HCEC 1CT (cell line): Measurements from ENCODE around the gene GGTLC2.
"Not testable (repeated sequence)": the region's sequence is repeated elsewhere in the genome, so short reads cannot be mapped to it uniquely, and the experiment has no call there.

Experiments
- DNase-seq: peaks from one replicate; pipeline ENCODE4 v3.0.0-alpha.2; 2017

Gene GGTLC2

DNA sequence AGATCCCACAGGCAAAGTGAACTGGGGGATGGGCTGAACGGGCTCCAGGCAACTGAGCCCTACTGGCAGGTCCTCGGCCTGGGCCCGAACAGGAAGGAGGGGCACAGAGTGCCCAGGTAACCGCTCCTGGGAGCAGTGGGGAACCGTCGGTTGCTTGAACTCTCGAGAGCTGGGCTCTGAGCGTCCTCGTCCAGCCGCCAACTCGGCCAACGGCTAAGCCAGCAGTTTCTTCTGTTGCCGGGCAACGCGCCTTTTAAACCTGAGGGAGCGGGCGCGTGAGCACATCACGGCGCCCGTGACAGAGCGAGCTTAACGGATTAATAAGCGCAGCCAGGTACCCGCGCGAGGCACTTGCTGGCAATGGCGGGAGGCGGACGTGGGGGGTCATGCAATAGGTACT lies at the start of gene GGTLC2:
Gene GGTLC2, plus strand, starts transcription at position 301 of the 400 bp plus-strand sequence. CDS start 1,732 bp downstream, outside the sequence.
- not testable (repeated sequence) for DNase-seq

DNA sequence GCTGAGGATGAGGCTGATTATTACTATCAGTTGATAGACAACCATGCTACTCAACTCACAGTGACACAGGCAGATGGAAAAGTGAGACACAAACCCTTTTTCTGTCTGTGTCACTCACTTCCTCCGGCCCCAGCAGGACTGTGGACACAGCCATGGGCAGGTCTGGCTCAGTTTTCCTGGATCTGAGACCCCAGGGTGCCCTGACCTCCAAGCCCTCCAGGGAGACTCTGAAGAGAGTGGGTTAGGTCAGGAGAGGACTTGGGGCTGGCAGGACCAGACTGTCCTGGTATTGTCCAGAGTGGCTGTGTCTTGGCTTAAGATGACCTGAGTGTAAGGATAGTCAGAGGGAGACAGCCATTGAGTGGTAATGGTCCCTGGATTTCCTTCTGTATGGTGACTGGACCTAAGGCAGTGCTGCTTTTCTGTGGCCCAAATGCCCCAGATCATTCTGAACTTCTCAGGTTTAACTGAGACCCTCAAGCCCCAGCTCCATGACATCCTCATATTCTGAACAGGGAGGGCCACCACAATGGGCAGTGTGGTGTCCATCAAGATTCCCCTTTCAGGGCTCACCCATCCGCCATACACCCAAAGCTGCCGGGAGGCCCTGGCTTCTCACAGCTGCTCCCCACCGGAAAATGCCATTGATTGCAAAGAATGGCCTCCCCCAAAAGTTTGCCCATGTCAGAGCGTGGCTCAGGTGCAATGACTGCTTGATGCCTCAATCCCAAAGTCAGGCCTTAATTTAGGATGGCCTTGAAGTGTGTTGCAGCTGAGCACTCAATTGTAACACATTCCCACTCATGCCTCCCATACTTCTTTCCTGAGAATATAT lies 49.2 kb upstream of the GGTLC2 start:
- no peak for DNase-seq

DNA sequence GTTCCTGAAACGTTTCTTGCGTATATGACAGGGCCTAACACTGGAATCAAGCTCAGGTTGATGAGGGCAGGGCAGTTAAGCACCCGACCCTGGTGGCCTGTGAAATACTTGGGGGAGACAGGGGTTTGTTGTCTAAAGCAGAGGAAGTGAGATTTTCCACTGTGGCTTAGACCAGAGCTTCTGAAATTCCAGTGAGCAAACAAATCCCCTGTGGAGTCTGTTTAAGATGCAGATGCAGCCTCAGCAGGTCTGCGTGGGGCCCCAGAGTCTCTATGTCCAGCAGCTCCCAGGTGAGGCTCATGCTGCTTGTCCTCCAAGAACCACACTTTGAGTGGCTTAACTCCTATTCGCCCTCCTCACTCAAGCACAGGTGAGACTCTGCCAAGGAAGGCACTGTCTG lies 46.3 kb upstream of the GGTLC2 start:
- no peak for DNase-seq

DNA sequence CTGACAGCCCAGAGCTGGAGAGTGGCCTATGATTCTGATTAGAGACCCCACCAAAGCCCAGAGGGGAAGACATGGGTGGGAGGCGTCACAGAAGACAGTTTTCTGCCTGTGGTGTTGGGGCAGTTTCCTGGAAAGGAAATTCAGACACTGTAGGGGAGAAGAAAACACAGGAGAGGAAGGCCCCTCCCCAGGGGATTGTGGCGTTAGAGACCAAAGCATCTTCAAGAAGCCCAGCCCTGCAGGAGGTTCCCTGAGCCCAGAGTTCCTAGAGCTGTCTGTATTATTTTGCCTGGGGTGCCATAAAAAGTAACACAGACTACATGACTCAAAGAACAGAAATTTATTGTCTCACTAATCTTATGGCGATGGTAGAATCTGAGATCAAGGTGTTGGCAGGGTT lies 45.2 kb upstream of the GGTLC2 start:
- DNase-seq: no peak

DNA sequence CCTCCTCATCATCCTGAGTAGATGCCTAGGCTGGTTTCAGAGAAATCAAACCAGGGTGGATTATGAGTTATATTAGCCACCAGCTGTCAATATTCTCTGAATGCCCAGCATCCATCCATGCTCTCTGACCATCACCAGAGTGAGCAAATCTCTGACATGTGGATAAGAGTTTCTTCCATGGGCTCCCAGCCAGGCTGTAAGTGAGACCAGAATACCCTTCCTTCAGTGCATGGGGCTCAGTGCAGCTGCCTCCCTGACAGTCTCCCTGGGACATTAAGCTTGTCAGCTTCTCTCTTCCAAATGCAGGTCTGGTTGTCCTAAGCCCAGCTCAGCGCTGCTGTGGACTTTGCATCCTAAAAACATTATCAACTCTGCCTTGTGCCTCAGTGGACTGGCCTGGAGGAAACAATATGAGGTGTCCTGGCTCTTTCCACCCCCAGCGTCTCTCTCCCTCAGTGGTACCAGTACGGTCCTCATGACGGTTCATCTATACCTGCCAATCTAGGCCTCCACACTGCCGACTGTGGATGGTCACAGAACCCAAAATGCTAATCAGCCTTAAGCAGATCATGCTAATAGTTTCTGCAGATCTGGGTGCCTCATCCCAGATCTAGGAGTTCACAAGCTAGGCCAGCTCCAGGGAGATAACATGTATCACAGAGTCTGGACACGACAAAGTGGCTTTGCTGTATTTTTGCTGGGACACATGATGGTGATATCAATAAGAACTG lies 43.7 kb upstream of the GGTLC2 start:
- DNase-seq: no peak

DNA sequence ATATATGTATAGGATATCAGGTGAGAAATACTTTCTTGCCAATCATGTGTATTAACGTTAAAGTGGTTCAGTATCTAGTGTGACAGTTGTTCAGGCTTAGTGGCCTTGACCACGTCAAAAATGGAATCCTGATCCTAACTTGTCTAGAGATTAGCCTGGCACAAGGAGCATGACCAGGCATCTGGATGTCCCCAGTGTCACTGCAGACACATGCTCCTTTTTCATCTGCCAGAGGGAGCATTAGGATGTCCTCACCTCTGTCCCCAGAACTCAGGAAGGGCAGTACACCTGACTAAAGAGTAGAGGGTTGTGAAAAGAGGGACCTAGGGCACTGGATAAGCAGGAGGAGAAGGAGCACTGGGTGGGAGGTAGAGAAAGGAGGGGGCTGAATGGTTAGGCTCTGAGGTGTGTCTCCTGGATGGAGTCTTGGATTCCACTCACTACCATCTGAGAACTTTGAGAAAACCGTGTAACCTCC lies 40.9 kb upstream of the GGTLC2 start:
- DNase-seq: no peak

DNA sequence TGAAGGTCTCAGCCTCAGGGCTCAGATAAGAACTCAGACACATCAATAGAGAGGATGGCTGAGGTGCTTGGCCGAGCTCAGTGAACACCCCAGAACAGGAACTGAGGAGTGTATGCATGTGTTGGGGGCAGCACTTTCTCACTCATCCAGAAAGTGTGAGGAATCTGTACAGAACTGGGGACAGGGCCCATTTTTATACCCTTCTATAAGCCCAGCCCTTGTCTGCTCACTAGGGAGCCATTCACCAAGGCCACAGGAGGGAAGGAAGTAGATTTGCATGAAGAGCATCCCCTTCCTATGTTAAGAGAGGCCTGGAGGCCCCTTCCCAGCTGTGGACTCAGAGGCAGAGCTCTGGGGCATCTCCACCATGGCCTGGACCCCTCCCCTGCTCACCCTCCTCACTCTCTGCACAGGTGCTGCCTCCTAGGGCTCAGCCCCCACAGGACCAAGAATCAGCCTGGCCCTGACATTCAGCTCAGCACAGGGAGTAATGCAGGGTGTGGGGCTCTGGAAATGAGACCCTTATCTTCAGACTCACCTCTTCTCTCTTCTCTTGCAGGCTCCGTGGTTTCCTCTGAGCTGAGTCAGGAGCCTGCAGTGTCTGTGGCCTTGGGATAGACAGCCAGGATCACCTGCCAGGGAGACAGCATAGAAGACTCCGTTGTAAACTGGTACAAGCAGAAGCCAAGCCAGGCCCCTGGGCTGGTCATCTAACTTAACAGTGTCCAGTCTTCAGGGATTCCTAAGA lies 39.9 kb upstream of the GGTLC2 start:
- DNase-seq: no peak

DNA sequence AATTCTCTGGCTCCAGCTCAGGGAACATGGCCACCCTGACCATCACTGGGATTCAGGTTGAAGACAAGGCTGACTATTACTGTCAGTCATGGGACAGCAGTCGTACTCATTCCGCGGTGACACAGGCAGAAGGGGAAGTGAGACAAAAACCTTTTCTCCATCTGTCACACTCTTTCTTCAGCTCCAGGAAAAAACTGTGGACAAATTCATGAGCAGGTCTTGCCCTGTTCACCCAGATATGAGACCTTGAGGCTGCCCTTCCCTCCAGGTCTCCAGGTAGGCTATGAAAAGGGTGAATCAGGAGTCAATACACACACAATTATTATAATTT lies 39.4 kb upstream of the GGTLC2 start:
- DNase-seq: no peak

DNA sequence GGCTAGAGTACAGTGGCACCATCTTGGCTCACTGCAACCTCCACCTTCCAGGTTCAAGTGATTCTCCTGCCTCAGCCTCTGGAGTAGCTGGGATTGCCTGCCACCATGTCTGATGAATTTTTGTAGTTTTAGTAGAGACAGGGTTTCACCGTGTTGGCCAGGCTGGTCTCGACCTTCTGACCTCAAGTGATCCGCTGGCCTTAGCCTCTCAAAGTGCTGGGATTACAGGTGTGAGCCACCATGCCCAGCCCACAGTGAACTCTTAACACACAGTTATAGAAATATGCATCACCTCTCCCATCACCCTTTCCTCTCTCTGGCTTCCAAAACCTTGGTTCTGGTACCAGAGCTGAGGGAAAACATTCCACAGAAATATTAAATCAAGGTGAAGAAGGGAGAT lies 36.4 kb upstream of the GGTLC2 start:
- DNase-seq: not testable (repeated sequence)

DNA sequence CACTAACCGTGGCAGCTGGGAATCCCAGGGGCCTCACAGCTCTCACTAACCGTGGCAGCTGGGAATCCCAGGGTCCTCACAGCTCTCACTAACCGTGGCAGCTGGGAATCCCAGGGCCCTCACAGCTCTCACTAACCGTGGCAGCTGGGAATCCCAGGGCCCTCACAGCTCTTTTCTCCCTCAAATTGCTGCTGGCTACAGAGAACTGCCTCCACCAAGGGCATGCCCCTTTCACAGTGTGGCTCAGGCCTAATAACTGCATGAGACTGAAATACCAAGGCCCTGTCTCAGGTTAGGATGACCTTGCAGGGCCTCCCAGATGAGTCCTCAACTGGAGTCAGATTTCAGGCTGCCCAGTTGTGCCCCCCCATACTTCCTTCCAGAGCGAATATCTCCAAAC lies 35.1 kb upstream of the GGTLC2 start:
- no peak for DNase-seq

DNA sequence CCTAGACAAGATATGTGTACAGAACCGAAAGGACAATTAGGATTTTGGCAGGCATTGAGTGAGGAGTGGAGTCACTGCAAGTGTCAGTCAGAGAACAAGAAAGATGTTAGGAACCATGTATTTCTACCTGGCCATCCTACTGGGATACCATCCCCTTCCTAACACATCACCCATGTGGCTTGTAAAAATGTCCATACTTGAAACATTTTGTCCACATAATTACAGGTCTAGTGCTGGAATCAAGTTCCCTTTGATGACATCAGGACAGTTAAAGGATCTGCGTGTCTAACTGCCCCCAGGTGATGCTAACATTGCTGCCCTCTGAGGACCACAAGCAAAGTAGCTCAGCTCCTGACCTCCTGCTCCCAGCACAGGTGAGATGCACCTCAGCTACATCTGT lies 31.9 kb upstream of the GGTLC2 start:
- no peak for DNase-seq

DNA sequence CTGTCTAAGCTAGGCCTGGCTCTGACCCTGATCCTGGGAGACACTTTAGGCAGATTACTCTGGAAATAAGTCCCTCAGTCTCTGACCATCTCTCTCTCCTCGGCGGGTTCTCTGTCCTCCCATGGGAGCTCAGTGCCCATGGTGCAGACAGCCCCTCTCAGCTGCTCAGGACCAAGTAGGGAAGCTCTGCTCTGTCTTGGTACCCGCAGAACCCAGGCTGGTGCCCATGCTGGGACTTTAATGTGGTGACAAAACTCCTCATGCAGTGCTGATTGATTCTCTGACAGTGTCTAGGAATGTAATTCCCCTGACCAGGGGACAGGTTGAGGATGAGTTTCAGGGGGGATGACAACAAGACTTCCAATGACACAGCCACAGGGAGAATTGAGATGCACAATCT lies 30.3 kb upstream of the GGTLC2 start:
- DNase-seq: no peak

DNA sequence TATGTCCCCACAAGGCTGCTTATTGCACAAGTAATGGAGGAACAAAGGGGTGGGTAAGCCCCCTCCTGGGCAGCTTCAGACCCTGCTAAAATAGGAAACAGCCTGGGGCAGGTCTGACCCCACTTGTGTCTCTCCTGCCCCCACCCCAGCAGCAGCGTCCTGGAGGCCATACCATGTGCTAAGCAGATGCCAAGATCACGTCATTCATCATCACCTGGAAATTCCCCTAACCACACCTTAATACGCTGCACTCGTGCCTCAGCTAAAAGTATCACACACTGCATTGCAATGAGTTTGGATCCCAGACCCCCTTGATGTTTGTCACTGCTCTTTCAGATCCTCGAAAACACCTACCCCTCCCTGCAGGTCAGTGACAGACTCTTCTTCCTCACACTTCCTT lies 27.8 kb upstream of the GGTLC2 start:
- DNase-seq: no peak

DNA sequence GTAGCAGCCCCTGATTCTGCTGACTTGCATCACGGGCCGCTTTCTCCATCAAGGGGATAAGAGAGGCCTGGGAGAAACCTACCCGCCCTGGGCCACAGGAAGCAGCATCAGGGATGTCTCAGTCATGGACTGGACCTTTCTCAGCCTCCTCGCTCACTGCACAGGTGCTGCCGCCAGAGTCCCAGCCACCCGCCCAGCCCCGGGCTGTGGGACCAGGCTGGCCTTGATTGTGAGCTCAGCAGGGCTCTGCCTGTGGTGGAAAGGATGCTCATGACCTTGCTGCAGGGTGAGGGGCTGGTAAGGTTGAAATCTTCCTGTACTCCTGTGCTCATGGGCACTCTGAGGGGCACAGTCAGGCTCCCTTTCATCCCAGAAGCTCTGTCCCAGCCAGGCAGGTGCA lies 26.0 kb upstream of the GGTLC2 start:
- DNase-seq: no peak

DNA sequence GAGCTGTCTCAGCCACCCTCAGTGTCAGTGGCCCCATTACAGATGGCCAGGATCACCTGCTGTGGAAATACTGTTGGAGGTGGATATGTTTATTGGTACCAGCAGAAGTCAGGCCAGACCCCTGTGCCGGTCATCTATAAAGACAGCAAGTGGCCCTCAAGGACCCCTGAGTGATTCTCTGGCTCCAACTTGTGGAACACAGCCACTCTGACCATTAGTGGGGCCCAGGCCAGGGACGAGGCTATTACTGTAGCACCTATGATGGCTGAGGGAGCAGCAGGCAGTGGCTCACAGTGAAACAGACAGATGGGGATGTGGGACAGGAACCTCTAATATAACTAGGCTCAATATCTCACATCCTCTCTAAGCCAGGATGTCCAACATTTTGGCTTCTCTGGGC lies 25.5 kb upstream of the GGTLC2 start:
- no peak for DNase-seq

DNA sequence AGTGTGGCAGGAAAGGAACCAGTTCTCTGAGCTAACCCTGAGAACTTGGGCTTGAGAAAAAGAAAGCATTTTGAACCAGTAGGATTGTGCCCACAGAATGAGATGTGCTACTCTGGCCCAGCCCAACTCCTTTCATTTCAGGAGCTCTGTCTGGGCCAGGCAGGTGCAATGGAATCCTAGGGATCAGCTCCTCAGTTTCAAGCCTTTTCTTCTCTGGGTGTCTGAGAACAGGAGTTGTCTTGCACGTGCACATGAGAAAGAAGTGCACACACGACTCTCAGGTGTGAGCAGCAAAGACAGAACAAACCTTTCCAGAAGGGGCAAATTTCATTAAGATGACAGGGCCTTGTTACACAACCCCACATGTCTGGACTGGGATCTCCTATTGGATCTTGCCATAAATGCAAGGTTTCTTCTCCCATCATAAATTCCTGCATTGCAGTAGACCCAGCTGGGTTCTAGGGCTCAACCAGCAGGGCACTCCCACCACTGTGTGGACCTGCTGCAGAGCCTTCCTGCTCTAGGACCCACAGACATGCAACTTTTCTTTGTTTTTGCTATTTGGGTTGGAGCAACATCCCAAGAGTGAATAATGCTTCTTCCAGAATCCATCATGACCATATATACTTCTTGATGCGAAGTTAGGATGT lies 24.5 kb upstream of the GGTLC2 start:
- no peak for DNase-seq

DNA sequence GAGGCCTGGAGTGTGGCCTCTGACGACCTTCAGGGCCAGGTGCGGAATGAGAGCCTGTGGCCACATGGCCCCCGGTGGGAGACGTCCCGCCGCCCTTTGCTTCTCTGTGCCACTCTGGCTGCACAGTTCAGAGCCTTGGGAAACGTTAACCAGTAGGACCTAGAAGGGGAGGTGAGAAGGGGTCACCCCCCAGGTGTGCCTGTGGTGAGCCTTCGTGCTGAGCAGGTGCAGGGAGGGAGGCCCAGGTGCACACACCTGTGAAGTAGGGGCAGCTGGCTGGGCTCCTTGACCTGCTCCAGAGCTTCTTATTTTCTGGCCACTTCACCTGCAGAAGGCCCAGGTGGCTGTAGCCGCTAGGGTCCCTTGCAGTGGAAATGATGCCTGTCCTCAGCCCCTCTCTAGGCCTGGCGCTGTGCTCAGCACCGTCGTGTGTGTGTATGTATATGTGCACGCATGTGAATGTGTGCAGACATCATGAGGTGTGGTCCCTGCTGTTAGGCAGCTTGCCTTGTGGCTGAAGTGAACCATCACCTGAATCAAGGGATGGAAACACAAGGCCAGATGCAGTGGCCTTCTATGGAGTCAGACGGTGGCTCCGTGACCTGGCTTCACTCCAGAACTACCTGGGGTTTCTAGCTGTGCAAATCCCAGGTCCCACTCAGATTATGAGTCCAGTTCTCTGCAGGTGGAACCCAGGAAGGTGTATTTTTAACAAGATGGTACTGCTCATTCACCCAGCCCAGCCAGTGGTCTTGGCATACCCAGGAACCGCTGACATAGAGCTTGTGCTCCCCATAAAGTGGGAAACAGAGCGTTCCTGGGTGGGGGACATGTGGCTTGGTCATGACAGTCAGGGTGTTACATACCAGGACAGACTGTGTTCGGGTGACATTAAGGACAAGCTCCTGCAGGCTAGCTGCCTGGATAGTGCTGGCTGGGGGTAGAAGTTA lies 15.6 kb upstream of the GGTLC2 start:
- not testable (repeated sequence) for DNase-seq

DNA sequence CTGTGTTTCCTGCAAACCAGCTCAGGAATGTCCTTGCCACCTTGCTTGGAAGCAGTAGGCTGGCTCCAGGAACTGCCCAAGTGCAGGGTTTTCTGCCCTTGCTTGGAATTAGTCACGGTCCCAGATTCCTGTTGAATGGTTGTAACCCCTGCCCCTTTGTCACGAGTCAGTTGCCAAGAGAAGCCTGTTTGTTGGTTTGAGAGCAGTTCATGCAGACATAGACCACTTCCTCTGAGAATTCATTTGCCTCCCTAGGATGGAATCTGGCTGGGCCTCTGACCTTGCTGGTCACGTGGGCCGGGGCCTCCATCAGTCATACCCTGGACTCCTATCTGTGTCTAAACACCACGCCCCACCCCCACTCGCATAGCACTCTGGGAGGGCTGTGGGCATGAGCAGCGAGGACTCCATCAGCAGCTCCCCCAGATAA lies 13.2 kb upstream of the GGTLC2 start:
- DNase-seq: peak; percentile 10

DNA sequence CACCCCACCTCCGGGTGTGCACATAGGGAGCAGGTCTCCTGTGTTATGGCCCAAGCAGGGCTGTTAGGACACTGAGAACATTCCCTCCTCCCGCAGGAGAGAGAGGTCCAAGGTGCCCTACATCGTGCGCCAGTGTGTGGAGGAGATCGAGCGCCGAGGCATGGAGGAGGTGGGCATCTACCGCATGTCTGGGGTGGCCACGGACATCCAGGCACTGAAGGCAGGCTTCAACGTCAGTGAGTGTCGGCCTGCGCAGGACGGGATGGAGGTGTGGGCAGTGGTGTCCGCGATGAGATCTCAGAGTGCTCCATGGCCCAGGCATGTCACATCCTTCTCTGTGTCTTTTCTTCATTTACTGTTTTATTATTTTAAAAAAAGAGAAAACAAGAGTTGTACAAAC lies 12.2 kb upstream of the GGTLC2 start:
- DNase-seq: not testable (repeated sequence)

DNA sequence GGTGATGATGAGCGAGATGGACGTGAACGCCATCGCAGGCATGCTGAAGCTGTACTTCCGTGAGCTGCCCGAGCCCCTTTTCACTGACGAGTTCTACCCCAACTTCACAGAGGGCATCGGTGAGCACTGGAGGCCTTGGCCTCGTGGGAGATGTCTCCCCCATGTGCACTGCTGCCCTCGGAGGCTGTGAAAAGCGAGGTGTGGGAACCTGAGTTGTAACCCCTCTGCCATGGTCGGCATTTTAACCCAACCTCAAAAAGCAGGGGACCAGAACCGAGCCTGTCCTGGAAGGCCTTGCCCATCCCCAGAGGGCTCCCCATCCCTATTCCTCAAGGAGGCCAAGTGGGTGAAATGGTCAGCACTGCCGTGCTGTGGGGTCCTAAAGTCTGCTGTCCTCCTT lies 10.9 kb upstream of the GGTLC2 start:
- not testable (repeated sequence) for DNase-seq

DNA sequence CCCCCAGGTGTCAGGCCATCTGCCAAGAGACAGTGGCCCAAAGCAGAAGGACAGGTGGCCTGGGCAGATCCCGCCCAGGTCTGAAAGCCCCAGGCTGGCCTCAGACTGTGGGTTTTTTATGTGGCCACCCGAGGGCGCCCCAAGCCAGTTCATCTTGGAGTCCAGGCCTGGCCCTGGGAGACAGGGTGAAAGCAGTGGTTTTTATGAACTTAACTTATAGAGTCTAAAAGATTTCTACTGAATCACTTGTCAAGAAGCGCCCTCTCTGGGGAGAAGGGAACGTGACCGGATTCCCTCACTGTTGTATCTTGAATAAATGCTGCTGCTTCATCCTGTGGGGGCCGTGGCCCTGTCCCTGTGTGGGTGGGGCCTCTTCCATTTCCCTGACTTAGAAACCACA lies 8.2 kb upstream of the GGTLC2 start:
- not testable (repeated sequence) for DNase-seq

DNA sequence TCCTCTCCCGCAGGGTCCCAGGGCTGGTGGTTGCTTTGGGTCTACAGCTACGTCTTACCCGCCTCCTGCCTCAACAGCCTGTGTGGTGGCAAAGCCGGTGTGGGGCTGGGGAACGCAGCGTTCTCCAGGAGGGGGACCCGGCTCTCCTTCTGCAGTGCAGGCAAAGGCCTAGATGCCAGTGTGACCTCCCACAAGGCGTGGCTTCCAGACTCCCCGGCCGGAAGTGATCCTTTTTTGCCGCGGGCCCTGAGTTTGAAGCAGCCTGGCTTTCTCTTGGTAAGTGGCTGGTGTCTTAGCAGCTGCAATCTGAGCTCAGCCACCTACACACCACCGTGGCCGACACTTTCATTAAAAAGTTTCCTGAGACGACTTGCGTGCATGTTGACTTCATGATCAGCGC lies 6.1 kb upstream of the GGTLC2 start:
- DNase-seq: not testable (repeated sequence)
